Progenitor cell of endocrine pancreas (in vitro differentiated cells): ENCODE data around the gene DBNDD2. TPM values are rescaled to one million over a fixed set of nuclear protein-coding genes. Genes with fewer than 3 reads are reported as not detected.
A peak's percentile ranks its signal among the peaks of the same experiment; 100 is the strongest.

ENCODE experiments used
- DNase-seq: peaks from one replicate; pipeline ENCODE4 v3.0.0; 2021; ENCODE audit warnings: low spot score; ENCODE audit not compliant: unreplicated experiment
- H3K27ac Mint-ChIP-seq: 2 replicates; pipeline ENCODE4 v1.8.0; 2021; ENCODE audit warnings: mild to moderate bottlenecking, moderate library complexity, mixed read lengths
- H3K27me3 Mint-ChIP-seq: 2 replicates; pipeline ENCODE4 v1.8.0; 2021; ENCODE audit warnings: mixed read lengths
- H3K36me3 Mint-ChIP-seq: 2 replicates; pipeline ENCODE4 v1.8.0; 2022; ENCODE audit warnings: mixed read lengths; ENCODE audit not compliant: insufficient read depth
- H3K4me1 Mint-ChIP-seq: 2 replicates; pipeline ENCODE4 v1.8.0; 2021; ENCODE audit warnings: low read depth, mixed read lengths
- H3K4me3 Mint-ChIP-seq: 2 replicates; pipeline ENCODE4 v1.8.0; 2021; ENCODE audit warnings: low read depth, mild to moderate bottlenecking, moderate library complexity, mixed read lengths
- H3K9me3 Mint-ChIP-seq: 2 replicates; pipeline ENCODE4 v1.8.0; 2021; ENCODE audit warnings: low read depth, mixed read lengths
- long read RNA-seq: library from polyadenylated mRNA; unstranded; transcript quantifications from one replicate; pipeline ENCODE4 v2.0.0, GENCODE V29; 2020
- total RNA-seq: library from RNA; stranded (reverse); gene quantifications from 2 replicates; pipeline ENCODE4 v1.2.1, GENCODE V29; 2021
- TF ChIP-seq, protein P1 (sequence below): fragments of 200-600 bp; sonication (generic); IDR thresholded peaks from one replicate; pipeline ENCODE4 v1.5.0; 2021; ENCODE audit warnings: antibody characterized with exemption, mild to moderate bottlenecking; ENCODE audit not compliant: unreplicated experiment

The DBNDD2 gene, protein sequence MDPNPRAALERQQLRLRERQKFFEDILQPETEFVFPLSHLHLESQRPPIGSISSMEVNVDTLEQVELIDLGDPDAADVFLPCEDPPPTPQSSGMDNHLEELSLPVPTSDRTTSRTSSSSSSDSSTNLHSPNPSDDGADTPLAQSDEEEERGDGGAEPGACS
- 22.0 and 23.2 TPM in 2 replicates for total RNA-seq
- long read RNA-seq, transcript DBNDD2-208 (4 exons, 1,118 nt), result major isoform, 5 of 9 reads
- long read RNA-seq, partial matches to known transcripts, result 0 of 9 reads
- long read RNA-seq, other reads (novel, unspliced or antisense), result 1 of 9 reads

DNA sequence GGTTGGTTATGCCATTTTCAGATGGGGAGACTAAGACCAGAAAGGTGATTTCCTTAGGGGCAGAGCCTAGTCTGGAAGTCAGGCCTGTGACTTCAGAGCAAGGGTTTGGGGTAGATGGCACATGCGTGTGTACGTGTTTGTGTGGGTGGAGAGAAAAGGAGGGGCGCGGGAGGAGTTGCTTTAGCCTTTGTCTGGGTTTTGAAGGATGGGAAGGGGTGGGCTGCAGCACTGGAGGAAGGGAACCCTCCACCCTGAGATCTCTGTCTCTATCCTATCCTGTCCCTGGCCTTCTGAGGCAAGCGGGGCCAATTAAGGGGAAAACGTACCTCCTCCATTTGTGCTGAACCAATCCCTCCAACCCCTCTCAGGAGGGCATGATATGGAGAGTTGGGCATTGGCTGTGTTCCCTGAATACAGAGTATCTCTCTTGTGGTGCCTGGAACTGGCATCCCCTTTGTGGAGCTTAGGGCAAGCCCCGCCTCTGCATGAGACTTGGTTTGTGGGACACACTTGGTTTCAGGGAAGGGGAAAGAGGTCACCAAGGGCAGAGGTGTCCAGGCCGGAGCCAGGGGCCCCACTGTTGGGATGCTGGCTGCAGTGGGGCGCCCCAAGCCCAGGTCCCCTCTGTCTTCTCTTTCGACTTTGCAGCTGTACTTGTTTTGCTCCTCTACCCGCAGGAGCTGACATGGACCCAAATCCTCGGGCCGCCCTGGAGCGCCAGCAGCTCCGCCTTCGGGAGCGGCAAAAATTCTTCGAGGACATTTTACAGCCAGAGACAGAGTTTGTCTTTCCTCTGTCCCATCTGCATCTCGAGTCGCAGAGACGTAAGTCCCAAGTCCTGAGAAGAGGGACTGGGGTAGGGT, at the start of gene DBNDD2:
Gene DBNDD2 (plus strand): TSS at position 507 of the 863 bp plus-strand sequence. CDS start 179 bp downstream, at position 686.
- Mint-ChIP-seq H3K36me3 (peaks cover 6% of the 10 kb centered on the region), H3K27me3 (peaks cover 6% of the 10 kb centered on the region), H3K27ac (peak within 1 kb of the TSS; percentile 82), H3K9me3 (no peaks in the 10 kb centered on the region), H3K4me1 (peaks cover 10% of the 10 kb centered on the region), H3K4me3 (peak within 1 kb of the TSS; percentile 85)
- TF ChIP-seq, protein P1, sequence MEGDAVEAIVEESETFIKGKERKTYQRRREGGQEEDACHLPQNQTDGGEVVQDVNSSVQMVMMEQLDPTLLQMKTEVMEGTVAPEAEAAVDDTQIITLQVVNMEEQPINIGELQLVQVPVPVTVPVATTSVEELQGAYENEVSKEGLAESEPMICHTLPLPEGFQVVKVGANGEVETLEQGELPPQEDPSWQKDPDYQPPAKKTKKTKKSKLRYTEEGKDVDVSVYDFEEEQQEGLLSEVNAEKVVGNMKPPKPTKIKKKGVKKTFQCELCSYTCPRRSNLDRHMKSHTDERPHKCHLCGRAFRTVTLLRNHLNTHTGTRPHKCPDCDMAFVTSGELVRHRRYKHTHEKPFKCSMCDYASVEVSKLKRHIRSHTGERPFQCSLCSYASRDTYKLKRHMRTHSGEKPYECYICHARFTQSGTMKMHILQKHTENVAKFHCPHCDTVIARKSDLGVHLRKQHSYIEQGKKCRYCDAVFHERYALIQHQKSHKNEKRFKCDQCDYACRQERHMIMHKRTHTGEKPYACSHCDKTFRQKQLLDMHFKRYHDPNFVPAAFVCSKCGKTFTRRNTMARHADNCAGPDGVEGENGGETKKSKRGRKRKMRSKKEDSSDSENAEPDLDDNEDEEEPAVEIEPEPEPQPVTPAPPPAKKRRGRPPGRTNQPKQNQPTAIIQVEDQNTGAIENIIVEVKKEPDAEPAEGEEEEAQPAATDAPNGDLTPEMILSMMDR, result no peak
- no peak for DNase-seq

DNA sequence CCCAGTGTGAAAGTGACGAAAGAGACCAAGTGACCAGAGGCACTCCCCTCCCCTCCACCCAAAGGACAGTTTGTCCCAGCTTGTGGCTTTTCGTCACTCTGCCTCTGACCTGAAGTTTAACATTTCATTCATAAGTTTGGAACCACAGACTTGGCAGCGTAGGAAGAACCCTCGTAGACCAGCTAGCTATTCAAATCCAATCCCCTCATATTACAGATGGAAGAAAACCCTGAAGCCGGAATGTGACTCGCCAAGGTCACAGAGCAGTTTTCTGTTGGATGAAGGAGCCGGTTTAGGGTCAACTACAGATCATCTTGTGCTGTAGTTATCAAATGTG, 49.1 kb upstream of the DBNDD2 start:
- H3K27me3 Mint-ChIP-seq, result peaks cover 37% of the 10 kb centered on the region
- no peaks in the 10 kb centered on the region for H3K36me3 Mint-ChIP-seq
- no peaks in the 10 kb centered on the region for H3K9me3 Mint-ChIP-seq
- DNase-seq, result no peak
- H3K4me3 Mint-ChIP-seq, result no peak overlapping the region
- TF ChIP-seq, protein P1, result no peak
- peak overlapping the region; percentile 83 for H3K27ac Mint-ChIP-seq
- peaks cover 34% of the 10 kb centered on the region for H3K4me1 Mint-ChIP-seq

DNA sequence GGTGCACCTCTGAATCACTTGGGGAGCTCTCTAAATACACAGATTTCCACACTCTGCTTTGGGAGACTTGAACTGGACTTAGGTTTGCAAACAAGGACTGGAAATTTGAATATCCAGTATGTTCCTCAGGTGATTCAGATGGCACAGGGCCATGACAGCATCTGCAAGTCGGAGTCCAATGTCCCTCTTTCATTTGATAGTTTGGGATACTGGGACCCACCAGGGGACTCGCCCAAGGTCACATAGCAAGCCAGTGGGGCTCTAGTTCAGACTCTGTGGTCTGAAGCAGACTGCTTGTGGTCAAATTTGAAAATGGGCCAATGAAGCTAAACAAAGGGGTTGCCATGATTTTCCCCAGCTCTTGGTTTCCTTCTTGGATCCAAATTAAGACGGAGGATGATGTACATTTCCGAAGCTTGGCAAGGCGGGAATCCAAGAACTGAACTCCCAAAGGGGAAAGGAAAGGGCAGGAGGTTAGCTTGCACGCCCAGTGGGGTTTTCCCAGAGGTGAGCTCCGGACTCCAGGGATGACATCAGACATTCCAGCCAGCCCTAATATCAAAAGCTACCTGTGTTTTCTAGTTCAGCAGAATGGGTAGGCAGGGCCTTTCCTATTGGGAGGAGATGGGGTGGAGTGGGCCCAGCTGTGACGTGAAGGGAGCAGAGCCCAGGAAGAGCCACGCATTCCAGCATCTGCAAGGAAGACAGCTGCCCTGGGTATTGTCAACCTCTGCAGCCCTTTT, 48.5 kb upstream of the DBNDD2 start:
- Mint-ChIP-seq H3K9me3 (no peaks in the 10 kb centered on the region), H3K27ac (peak overlapping the region; percentile 83), H3K36me3 (no peaks in the 10 kb centered on the region), H3K4me1 (peaks cover 36% of the 10 kb centered on the region), H3K4me3 (no peak overlapping the region), H3K27me3 (peaks cover 32% of the 10 kb centered on the region)
- no peak for DNase-seq
- TF ChIP-seq, protein P1, result no peak

DNA sequence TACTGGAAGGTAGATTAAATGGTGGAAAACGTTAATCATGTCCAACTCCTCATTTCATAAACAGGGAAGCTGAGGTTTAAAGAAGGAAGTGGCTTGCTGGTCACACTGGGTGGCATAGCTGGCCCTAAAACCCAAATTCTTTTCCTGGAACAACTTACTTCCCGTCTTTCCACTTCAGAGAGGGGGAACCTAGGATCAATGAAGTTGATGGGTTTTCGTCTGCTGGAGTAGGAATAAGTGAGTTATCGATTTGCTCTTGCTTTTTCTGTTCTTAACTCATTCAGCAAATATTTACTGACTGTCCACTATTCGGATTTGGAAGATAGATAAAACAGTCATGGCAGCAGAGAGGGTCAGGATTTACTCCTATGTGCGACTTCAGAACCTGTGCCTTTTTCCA, 46.3 kb upstream of the DBNDD2 start:
- no peak for DNase-seq
- Mint-ChIP-seq H3K27ac (peak overlapping the region; percentile 66), H3K36me3 (peaks cover 2% of the 10 kb centered on the region), H3K9me3 (no peaks in the 10 kb centered on the region), H3K4me1 (peaks cover 39% of the 10 kb centered on the region), H3K4me3 (no peak overlapping the region), H3K27me3 (peaks cover 18% of the 10 kb centered on the region)
- TF ChIP-seq, protein P1, result no peak
